Hematopoietic multipotent progenitor cell treated with erythropoietin and hydrocortisone succinate and interleukin-3 and kit ligand, for 8 days (in vitro differentiated cells): ENCODE measurements around the gene HSPB1.
A peak's percentile ranks its signal among the peaks of the same experiment; 100 is the strongest.

Source experiments
- DNase-seq: peaks from one replicate; pipeline ENCODE4 v3.0.0-alpha.2; 2015

The HSPB1 gene

DNA sequence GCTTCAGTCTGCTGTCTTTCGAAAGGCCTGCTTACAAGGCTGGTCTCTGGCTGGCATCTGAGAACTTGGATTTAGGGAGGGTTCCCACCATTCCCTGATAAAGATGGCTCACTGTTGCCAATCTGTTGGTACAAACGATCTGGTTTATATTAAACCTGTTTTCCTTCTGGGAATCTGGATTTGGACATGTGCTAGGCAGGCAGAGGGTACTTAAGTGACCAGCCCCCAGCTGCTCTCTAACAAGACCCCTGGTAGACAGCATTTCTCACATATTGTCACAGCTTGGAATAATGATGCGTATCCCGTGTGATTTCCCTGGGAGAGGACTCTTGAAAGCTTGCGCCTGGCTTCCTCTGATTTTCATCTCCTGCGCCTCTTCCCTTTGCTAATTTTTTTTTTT lies 34.7 kb downstream of the HSPB1 start:
- DNase-seq: no peak

DNA sequence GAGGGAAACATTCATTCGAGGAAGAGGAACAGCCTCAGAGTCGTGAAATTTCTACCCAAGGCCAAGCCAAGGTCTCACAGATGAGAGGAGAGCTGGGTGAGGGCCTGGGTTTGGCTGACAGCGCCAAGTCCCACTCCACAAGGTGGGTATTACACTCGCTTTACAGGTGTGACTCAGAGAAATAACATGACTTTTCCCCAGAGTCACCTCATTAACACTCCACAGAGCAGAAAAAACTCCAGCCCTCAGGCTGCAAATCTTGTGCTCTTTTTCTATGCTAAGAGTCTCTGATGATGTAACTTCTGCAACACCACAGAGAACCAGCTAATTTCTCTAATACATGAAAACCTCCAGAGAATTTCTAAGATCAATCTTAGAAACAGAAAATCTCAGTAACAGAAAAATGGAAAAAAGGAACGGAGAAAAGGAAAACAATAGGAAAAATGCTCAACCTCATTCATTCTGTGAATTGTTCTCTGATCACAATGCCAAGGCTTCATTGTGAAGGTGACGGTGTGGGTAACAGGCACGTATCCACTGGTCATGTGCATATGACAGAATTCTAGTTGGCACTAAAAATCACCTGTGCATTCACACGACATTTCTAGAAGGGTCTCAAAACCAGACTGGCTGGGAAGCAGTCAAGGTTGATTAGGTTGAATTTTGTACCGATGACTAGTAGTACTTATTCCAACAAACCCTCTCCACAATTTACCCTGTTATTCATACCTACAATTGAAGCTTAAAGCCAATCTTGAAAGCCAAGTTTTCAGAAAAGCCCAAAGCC lies 36.0 kb downstream of the HSPB1 start:
- DNase-seq: no peak

DNA sequence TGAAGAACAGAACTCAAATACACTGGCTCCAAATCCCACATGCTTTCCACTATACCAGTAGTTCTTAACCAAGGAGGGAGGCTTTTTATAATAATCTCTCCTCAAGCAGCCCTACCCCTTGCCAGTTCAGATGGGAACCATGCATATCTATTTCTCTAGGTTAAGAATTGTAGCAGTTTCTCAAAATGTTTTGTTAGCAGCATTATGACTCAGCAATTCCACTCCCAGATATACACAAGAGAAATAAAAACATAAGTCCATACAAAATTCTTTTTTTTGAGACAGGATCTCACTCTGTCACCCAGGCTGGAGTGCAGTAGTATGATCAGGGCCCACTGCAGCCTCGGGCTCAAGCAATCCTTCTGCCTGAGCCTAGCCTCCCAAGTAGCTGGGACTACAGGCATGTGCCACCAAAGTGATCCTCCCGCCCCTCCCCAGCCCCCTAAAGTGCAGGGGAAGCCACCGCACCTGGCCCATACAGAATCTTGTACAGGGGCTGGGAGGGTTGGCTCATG lies 38.2 kb downstream of the HSPB1 start:
- DNase-seq: peak; percentile 78

DNA sequence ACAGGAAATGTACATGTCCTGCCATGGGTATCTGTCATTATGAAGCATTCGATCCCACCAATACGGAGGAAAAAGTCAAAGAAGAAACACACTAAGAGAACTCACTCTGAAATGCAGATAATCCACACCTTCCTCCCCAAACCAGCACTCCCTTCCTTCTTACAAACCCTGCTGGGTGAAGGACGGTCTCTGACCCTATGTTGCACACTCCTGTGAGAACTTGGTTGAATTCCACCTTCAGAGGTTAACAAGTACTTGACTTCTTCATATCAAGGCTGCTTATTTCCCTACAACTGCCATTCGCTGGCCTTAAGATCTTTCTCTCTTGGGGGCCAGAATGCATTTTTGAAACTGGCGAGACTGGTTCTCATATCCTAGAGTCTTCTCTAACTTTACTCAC lies 39.7 kb downstream of the HSPB1 start:
- no peak for DNase-seq

DNA sequence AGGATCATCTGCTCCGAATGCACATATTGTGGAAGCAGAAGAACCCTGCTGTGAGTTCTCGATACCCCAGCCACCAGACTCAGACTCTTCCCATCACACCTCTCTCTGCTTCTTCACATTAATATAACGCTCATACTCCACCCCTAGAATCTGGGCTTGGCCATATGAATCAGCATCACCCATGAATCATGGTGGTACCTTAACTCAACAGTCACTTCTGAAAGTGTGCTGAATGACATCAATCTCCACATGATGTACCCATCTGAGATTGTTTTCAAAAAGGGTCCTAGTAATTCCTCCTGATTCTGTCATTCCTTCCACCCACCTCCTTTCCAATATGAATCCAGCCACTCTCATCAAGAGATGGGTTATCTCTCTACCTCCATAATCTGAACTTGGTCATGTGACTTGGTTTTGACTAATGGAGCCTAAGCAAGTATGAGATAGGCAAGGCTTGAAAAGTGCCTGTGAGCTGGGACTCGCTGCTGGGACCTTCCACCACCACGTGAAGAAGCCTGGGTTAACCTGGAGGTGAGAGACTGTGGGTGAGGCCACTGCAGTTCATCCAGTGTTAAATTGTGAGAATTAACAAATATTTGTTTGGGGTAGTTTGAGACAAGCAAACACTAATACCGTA lies 40.9 kb downstream of the HSPB1 start:
- no peak for DNase-seq

DNA sequence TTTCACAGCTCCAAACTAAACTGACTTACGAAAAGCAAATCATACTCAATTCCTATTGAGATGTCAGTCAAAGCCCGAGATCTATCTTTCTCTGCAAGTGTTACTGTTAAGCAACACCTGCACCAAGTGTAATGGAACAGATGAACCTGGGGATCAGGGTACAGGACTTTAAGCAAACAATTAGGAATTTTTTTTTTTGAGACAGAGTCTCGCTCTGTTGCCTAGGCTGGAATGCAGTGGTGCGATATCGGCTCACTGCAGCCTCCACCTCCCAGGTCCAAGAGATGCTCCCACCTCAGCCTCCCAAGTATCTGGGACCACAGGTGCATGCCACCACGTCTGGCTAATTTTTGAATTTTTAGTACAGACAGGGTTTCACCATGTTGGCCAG lies 41.5 kb downstream of the HSPB1 start:
- no peak for DNase-seq

DNA sequence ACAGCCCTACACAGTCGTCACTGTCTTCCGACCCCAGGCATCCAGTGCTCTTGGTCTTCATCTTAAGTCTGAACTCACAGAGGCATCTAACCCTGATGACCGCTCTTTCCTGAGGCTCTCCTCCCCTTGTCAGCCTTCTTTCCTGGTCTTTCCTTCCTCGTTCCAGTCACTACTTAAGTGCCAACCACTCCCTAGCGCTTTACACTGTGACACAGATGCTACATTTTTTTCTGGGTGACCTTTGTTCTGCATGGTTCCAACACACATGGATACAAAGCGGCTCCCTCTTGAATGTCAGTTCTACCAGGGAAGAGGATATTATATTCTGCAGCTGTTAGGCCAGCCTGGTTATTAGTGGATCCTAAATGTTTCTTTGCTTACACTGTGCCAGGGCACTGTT lies 43.6 kb downstream of the HSPB1 start:
- DNase-seq: no peak

DNA sequence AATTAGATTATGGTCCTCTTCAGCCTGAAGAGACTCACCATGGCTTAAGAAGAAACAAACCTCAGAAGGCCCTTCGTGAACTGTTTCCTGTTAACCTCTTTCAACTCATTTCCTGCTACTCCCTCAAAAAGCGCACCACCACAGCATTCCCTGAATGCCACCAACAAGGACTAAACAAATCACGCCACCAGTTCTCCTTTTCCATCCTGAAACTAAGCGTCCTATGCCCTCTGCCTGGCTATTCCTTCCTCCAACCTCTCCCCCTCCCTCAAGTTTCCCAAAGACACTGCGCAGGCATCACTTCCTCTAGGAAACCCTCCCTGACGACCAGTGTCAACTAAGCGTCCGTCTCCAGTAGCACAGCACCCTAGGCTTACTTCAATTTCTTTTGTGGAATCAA lies 44.3 kb downstream of the HSPB1 start:
- DNase-seq: no peak

DNA sequence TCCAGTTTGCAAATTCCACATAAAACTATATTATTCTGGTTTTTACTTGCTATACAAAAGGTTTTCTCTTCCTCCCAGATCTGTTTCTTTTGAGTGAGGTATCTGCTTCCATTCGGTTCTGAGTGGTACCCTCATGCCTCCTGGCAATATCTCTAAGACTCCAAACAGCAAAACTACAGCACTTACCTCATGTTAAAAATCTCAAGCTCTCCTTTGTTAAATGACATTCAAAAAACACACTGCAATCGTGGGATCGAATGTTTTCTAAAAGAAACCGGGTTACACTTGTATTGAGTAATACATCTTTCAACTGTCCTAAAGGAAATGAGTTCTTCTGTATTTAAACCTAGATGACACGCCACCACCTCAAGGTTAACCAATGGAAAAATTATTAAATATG lies 45.2 kb downstream of the HSPB1 start:
- DNase-seq: no peak

DNA sequence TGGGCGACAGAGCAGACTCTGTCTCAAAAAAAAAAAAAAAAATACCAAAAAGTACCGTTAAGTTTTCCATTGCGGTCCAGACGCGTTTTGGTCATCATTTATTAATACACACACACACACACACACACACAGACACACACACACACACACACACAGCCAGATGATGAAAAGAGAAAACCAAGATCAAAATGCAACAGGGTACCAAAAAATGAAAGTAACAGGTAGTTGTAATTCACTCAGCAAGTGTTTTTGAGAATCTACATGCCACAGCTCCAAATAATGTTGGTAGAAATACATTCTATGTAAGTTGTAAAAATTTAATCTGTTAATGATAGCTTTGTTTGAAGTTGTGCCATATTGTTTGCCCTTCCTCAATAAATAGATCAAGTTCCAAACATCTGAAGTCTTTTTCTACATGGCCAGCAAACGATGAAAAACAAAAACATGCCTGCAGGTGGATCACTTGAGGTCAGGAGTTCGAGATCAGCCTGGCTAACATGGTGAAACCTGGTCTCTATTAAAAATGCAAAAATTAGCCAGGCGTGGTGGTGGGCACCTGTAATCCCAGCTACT lies 46.9 kb downstream of the HSPB1 start:
- DNase-seq: no peak

DNA sequence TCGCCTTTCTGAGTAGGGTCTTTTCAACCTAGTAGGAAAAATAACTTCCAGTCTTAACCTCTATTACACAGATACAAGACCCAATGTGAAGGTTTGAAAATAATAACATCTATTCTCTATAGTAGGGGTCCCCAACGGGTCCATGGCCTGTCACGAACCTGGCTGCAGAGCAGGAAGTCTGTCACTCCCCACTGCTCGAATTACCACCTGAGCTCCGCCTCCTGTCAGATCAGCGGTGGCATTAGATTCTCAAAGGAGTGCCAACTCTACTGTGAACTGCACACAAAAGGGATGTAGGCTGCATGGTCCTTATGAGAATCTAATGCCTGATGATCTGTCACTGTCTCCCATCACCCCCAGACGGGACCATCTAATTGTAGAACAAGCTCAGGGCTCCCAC lies 48.9 kb downstream of the HSPB1 start:
- no peak for DNase-seq

DNA sequence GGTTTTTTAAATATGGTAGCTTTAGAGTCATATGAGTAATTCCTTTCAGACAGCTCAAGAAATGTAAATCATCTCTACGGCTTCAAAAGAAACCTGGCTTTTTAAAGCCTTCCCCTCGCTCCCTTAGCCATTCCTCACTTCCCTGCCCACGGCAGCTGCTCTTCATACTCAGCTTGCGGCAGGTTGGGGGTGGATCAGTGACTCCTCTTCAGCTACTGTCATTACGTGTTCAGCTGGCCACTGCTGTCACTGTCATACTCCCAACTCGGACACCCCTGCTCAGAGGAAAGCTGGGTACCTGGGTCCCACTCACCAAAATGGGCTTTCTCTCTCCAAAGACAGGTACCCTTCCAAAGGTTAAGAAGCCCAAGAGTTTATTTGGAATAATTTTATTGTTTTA lies 49.7 kb downstream of the HSPB1 start:
- DNase-seq: no peak

DNA sequence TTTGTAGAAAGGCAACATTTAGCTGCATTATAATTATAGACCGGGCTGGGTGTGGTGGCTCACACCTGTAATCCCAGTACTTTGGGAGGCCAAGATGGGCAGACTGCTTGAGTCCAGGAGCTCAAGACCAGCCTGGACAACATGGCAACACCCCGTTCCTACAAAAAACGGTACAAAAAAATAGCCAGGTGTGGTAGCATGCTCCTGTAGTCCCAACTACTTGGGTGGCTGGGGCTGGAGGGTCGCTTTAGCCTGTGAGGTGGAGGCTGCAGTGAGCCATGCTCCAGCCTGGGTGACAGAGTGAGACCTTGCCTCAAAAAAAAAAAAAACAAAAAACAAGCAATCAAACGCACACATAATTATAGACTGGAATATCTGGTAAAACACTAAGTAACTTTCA lies 51.3 kb downstream of the HSPB1 start:
- no peak for DNase-seq
